ENCODE results near the gene TMEM145. TPM values are rescaled to one million over a fixed set of nuclear protein-coding genes. Genes with fewer than 3 reads are reported as not detected.

The TMEM145 gene
- total RNA-seq, 1 experiment from 2014 or later, result 4.9 TPM

GRCh38 chr19:42316223-42317211, 3.4 kb downstream of the TMEM145 start:
- H3K9me3 ChIP-seq (ENCODE audit: low read depth, low read length, poor library complexity, severe bottlenecking), result no peaks in the 10 kb centered on the region
- no peak for DNase-seq (ENCODE audit: low spot score)
- H3K27ac ChIP-seq (ENCODE audit: low read depth, low read length, poor library complexity, severe bottlenecking), result no peak overlapping the region
- no peaks in the 10 kb centered on the region for H3K36me3 ChIP-seq (ENCODE audit: insufficient read depth, low read length, poor library complexity, severe bottlenecking)
- intact Hi-C loops (cut with micrococcal nuclease; ENCODE audit: unreplicated experiment), result no loop called here
- no peak for TF ChIP-seq EZH2 (IDR thresholded peaks at IDR 0.05; ENCODE audit: borderline replicate concordance, low read depth, low read length, poor library complexity, severe bottlenecking)
- no peak for TF ChIP-seq CTCF (conservative IDR thresholded peaks at IDR 0.05; ENCODE audit: low read depth, low read length)
- BruUV-seq (replicated peaks), result no TSS peak
- H3K27me3 ChIP-seq (replicated peaks; ENCODE audit: insufficient read depth, low read depth, low read length, poor library complexity), result no peaks in the 10 kb centered on the region
- ChIA-PET CTCF (no interaction called here), POLR2A (ENCODE audit: low non-redundant PET) (no interaction called here)
- H3K4me1 ChIP-seq (ENCODE audit: insufficient read depth, low read length, poor library complexity, severe bottlenecking), result no peaks in the 10 kb centered on the region
- H3K4me3 ChIP-seq (ENCODE audit: low read depth, low read length, poor library complexity, severe bottlenecking), result no peak overlapping the region

DNA sequence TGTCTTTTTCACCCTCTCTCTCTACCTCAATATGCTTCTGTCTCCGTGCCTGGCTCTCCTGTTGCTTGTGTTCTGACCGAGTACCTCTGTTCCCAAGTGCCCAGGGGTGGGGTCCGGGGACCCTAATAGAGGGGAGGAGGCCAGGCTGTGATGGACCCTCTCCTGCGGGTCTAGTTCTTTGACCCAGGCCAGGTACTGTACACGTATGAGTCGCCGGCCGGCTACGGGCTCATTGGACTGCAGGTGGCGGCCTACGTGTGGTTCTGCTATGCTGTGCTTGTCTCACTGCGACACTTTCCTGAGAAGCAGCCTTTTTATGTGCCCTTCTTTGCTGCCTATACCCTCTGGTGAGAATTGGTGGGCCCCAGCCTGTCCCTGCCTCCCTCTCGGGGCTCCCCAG, 4.4 kb downstream of the TMEM145 start:
- CTCF ChIA-PET, result no interaction called here

GRCh38 chr19:42322305-42322704, 9.2 kb downstream of the TMEM145 start:
- no peaks in the 10 kb centered on the region for H3K36me3 ChIP-seq (ENCODE audit: insufficient read depth, low read length, poor library complexity, severe bottlenecking)
- no peak overlapping the region for H3K27ac ChIP-seq (ENCODE audit: low read depth, low read length, poor library complexity, severe bottlenecking)
- no peak for DNase-seq (ENCODE audit: low spot score)
- TF ChIP-seq EZH2 (IDR thresholded peaks at IDR 0.05; ENCODE audit: borderline replicate concordance, low read depth, low read length, poor library complexity, severe bottlenecking) (no peak), CTCF (conservative IDR thresholded peaks at IDR 0.05; ENCODE audit: low read depth, low read length) (no peak)
- ChIA-PET CTCF (interaction anchor here (0.6 kb wide), 1 partner anchor 84 kb away, joined by 3 read pairs; no protein-coding TSS in a partner anchor), POLR2A (ENCODE audit: low non-redundant PET) (no interaction called here)
- BruUV-seq (replicated peaks), result no TSS peak
- no peak overlapping the region for H3K4me3 ChIP-seq (ENCODE audit: low read depth, low read length, poor library complexity, severe bottlenecking)
- H3K4me1 ChIP-seq (ENCODE audit: insufficient read depth, low read length, poor library complexity, severe bottlenecking), result peaks cover 5% of the 10 kb centered on the region
- no peaks in the 10 kb centered on the region for H3K9me3 ChIP-seq (ENCODE audit: low read depth, low read length, poor library complexity, severe bottlenecking)
- peaks cover 9% of the 10 kb centered on the region for H3K27me3 ChIP-seq (replicated peaks; ENCODE audit: insufficient read depth, low read depth, low read length, poor library complexity)
- intact Hi-C loops (cut with micrococcal nuclease; ENCODE audit: unreplicated experiment), result no loop called here

More for the DNA sequence above, 4.4 kb downstream of the TMEM145 start:
- H3K9me3 ChIP-seq (ENCODE audit: low read depth, low read length, poor library complexity, severe bottlenecking), result no peaks in the 10 kb centered on the region
- H3K4me3 ChIP-seq (ENCODE audit: low read depth, low read length, poor library complexity, severe bottlenecking), result no peak overlapping the region
- no peak overlapping the region for H3K27ac ChIP-seq (ENCODE audit: low read depth, low read length, poor library complexity, severe bottlenecking)
- TF ChIP-seq EZH2 (IDR thresholded peaks at IDR 0.05; ENCODE audit: borderline replicate concordance, low read depth, low read length, poor library complexity, severe bottlenecking) (no peak), CTCF (conservative IDR thresholded peaks at IDR 0.05; ENCODE audit: low read depth, low read length) (no peak)
- intact Hi-C loops (cut with micrococcal nuclease; ENCODE audit: unreplicated experiment), result no loop called here
- H3K4me1 ChIP-seq (ENCODE audit: insufficient read depth, low read length, poor library complexity, severe bottlenecking), result no peaks in the 10 kb centered on the region
- H3K36me3 ChIP-seq (ENCODE audit: insufficient read depth, low read length, poor library complexity, severe bottlenecking), result no peaks in the 10 kb centered on the region
- H3K27me3 ChIP-seq (replicated peaks; ENCODE audit: insufficient read depth, low read depth, low read length, poor library complexity), result no peaks in the 10 kb centered on the region
- no peak for DNase-seq (ENCODE audit: low spot score)
- POLR2A ChIA-PET (ENCODE audit: low non-redundant PET), result no interaction called here
- BruUV-seq (replicated peaks), result no TSS peak

Measured in A673 (cell line).